ENCODE measurements around the gene KLK14. TPM values are rescaled to one million over a fixed set of nuclear protein-coding genes. Genes with fewer than 3 reads are reported as not detected.

Gene KLK14
- total and polyA plus RNA-seq, 2 experiments from 2014 or later, result 0.42 TPM; not detected in 1

DNA sequence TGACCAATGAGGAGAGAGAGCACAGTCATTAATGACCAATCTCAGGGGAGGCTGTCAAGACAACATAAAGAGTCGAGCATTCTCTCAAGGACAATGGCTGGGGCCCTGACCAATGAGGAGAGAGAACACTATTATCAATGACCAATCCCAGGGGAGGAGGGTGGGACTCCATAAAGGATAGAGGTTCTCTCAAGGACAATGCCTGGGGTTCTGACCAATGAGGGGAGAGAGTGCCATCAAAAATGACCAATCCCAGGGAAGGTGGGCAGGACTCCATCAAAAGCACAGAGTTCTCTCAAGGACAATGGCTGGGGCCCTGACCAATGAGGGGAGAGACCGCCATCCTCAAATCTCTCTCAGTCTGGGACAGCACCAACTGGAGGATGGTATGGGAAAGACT lies 53.0 kb downstream of the KLK14 start:
- ATAC-seq, result no peak
- TF ChIP-seq STAT1 (IDR thresholded peaks at IDR 0.05; ENCODE audit: unreplicated experiment) (no peak), ZNF331 (CRISPR knock-in tag; IDR thresholded peaks at IDR 0.05; ENCODE audit: low read depth) (no peak), JUNB (IDR thresholded peaks at IDR 0.05; ENCODE audit: unreplicated experiment) (no peak), ZNF114 (CRISPR knock-in tag; IDR thresholded peaks at IDR 0.05) (no peak), CREB1 (CRISPR knock-in tag; IDR thresholded peaks at IDR 0.05; ENCODE audit: low read depth) (no peak), EZH2 (IDR thresholded peaks at IDR 0.05; ENCODE audit: low read depth, unreplicated experiment) (no peak), EZH2phosphoT487 (IDR thresholded peaks at IDR 0.05; ENCODE audit: unreplicated experiment) (no peak), NANOG (IDR thresholded peaks at IDR 0.05; ENCODE audit: borderline replicate concordance) (no peak), ETS1 (IDR thresholded peaks at IDR 0.05) (no peak), POLR2AphosphoS5 (IDR thresholded peaks at IDR 0.05; ENCODE audit: low read depth) (no peak)
- TF ChIP-seq, protein P1, sequence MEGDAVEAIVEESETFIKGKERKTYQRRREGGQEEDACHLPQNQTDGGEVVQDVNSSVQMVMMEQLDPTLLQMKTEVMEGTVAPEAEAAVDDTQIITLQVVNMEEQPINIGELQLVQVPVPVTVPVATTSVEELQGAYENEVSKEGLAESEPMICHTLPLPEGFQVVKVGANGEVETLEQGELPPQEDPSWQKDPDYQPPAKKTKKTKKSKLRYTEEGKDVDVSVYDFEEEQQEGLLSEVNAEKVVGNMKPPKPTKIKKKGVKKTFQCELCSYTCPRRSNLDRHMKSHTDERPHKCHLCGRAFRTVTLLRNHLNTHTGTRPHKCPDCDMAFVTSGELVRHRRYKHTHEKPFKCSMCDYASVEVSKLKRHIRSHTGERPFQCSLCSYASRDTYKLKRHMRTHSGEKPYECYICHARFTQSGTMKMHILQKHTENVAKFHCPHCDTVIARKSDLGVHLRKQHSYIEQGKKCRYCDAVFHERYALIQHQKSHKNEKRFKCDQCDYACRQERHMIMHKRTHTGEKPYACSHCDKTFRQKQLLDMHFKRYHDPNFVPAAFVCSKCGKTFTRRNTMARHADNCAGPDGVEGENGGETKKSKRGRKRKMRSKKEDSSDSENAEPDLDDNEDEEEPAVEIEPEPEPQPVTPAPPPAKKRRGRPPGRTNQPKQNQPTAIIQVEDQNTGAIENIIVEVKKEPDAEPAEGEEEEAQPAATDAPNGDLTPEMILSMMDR (conservative IDR thresholded peaks at IDR 0.05; ENCODE audit: low read depth in 2 of 2), result no peak; a peak in 1 of 4 replicates
- no peak overlapping the region for H3K27ac ChIP-seq (ENCODE audit: low read depth)
- H3K36me3 ChIP-seq (ENCODE audit: insufficient read depth), result no peaks in the 10 kb centered on the region
- peaks cover 20% of the 10 kb centered on the region for H3K27me3 Mint-ChIP-seq (ENCODE audit: insufficient read depth, low read depth, poor library complexity)
- no peaks in the 10 kb centered on the region for H3F3A ChIP-seq (replicated peaks; ENCODE audit: low read depth)
- no peak overlapping the region for H3K4me2 ChIP-seq
- H2AFZ ChIP-seq, result no peak overlapping the region
- no peaks in the 10 kb centered on the region for H4K20me1 ChIP-seq (replicated peaks; ENCODE audit: insufficient read depth)
- H3K4me3 ChIP-seq, result no peak overlapping the region
- H3K9me2 ChIP-seq (ENCODE audit: insufficient read depth), result peaks cover 7% of the 10 kb centered on the region; the same call in 1 of the 2 replicates
- H3K27me3 ChIP-seq (ENCODE audit: insufficient read depth), result no peaks in the 10 kb centered on the region
- no peaks in the 10 kb centered on the region; the same call in 2 of the 3 replicates for H3K9me3 Mint-ChIP-seq
- H3K36me3 Mint-ChIP-seq (ENCODE audit: low read depth), result peaks cover 3% of the 10 kb centered on the region; the same call in 1 of the 3 replicates
- H3K4me1 ChIP-seq (ENCODE audit: insufficient read depth), result peaks cover under 1% of the 10 kb centered on the region; the same call in 1 of the 2 replicates
- H3K4me3 Mint-ChIP-seq, result no peak overlapping the region
- H3K4me1 Mint-ChIP-seq, result peaks cover 35% of the 10 kb centered on the region
- peak; percentile 56 for DNase-seq (ENCODE audit: low spot score)
- H3K27ac Mint-ChIP-seq, result no peak overlapping the region
- H3K79me2 ChIP-seq (replicated peaks; ENCODE audit: insufficient read depth), result no peaks in the 10 kb centered on the region

Other genes with a start within 250 kb of the KLK14 start
- gene KLK15, start 249.3 kb downstream of the KLK14 start, total RNA-seq (2014; rRNA removed; shearing (Covaris generic)), result not detected in 2 replicates
- not detected in 2 replicates for gene KLK15, start 249.3 kb downstream of the KLK14 start, polyA plus RNA-seq (2016; fragmentation: Nextera tagmentation; extraction: Ambion mirVana)
- gene KLK3, start 228.0 kb downstream of the KLK14 start, total RNA-seq (2014; rRNA removed; shearing (Covaris generic)), result not detected in 2 replicates
- gene KLK3, start 228.0 kb downstream of the KLK14 start, polyA plus RNA-seq (2016; fragmentation: Nextera tagmentation; extraction: Ambion mirVana), result 0.14 and 0.19 TPM in 2 replicates
- 0.69 TPM in 1 of 2 replicates, not detected in the other for gene KLK2, start 209.4 kb downstream of the KLK14 start, total RNA-seq (2014; rRNA removed; shearing (Covaris generic))
- gene KLK2, start 209.4 kb downstream of the KLK14 start, polyA plus RNA-seq (2016; fragmentation: Nextera tagmentation; extraction: Ambion mirVana), result 0.18 TPM in 1 of 2 replicates, not detected in the other
- 0.54 and 0.76 TPM in 2 replicates for gene KLK4, start 171.5 kb downstream of the KLK14 start, total RNA-seq (2014; rRNA removed; shearing (Covaris generic))
- 1.8 and 2.2 TPM in 2 replicates for gene KLK4, start 171.5 kb downstream of the KLK14 start, polyA plus RNA-seq (2016; fragmentation: Nextera tagmentation; extraction: Ambion mirVana)
- 0.54 and 0.66 TPM in 2 replicates for gene KLK5, start 129.8 kb downstream of the KLK14 start, total RNA-seq (2014; rRNA removed; shearing (Covaris generic))
- 0.77 TPM in 1 of 2 replicates, not detected in the other for gene KLK5, start 129.8 kb downstream of the KLK14 start, polyA plus RNA-seq (2016; fragmentation: Nextera tagmentation; extraction: Ambion mirVana)
- 0.39 and 0.56 TPM in 2 replicates for gene KLK6, start 113.3 kb downstream of the KLK14 start, total RNA-seq (2014; rRNA removed; shearing (Covaris generic))
- 0.47 and 0.56 TPM in 2 replicates for gene KLK6, start 113.3 kb downstream of the KLK14 start, polyA plus RNA-seq (2016; fragmentation: Nextera tagmentation; extraction: Ambion mirVana)
- 0.19 and 1.4 TPM in 2 replicates for gene KLK7, start 99.0 kb downstream of the KLK14 start, total RNA-seq (2014; rRNA removed; shearing (Covaris generic))
- 1.1 and 1.5 TPM in 2 replicates for gene KLK7, start 99.0 kb downstream of the KLK14 start, polyA plus RNA-seq (2016; fragmentation: Nextera tagmentation; extraction: Ambion mirVana)
- 4.6 and 4.9 TPM in 2 replicates for gene KLK8, start 81.3 kb downstream of the KLK14 start, total RNA-seq (2014; rRNA removed; shearing (Covaris generic))
- gene KLK8, start 81.3 kb downstream of the KLK14 start, polyA plus RNA-seq (2016; fragmentation: Nextera tagmentation; extraction: Ambion mirVana), result 14.6 and 17.0 TPM in 2 replicates
- gene KLK10, start 63.2 kb downstream of the KLK14 start, total RNA-seq (2014; rRNA removed; shearing (Covaris generic)), result 4.9 and 6.6 TPM in 2 replicates
- gene KLK10, start 63.2 kb downstream of the KLK14 start, polyA plus RNA-seq (2016; fragmentation: Nextera tagmentation; extraction: Ambion mirVana), result 6.0 and 6.1 TPM in 2 replicates
- gene KLK11, start 56.3 kb downstream of the KLK14 start, total RNA-seq (2014; rRNA removed; shearing (Covaris generic)), result not detected in 2 replicates
- 0.28 TPM in 1 of 2 replicates, not detected in the other for gene KLK11, start 56.3 kb downstream of the KLK14 start, polyA plus RNA-seq (2016; fragmentation: Nextera tagmentation; extraction: Ambion mirVana)
- gene KLK12, start 47.9 kb downstream of the KLK14 start, total RNA-seq (2014; rRNA removed; shearing (Covaris generic)), result not detected in 2 replicates
- not detected in 2 replicates for gene KLK12, start 47.9 kb downstream of the KLK14 start, polyA plus RNA-seq (2016; fragmentation: Nextera tagmentation; extraction: Ambion mirVana)
- gene KLK13, start 17.8 kb downstream of the KLK14 start, total RNA-seq (2014; rRNA removed; shearing (Covaris generic)), result 1.1 and 5.7 TPM in 2 replicates
- gene KLK13, start 17.8 kb downstream of the KLK14 start, polyA plus RNA-seq (2016; fragmentation: Nextera tagmentation; extraction: Ambion mirVana), result 3.6 and 4.5 TPM in 2 replicates
- gene CTU1, start 25.5 kb upstream of the KLK14 start, total RNA-seq (2014; rRNA removed; shearing (Covaris generic)), result 15.6 and 18.8 TPM in 2 replicates
- gene CTU1, start 25.5 kb upstream of the KLK14 start, polyA plus RNA-seq (2016; fragmentation: Nextera tagmentation; extraction: Ambion mirVana), result 3.7 and 11.0 TPM in 2 replicates
- not detected in 2 replicates for gene SIGLEC9, start 42.0 kb upstream of the KLK14 start, total RNA-seq (2014; rRNA removed; shearing (Covaris generic))
- gene SIGLEC9, start 42.0 kb upstream of the KLK14 start, polyA plus RNA-seq (2016; fragmentation: Nextera tagmentation; extraction: Ambion mirVana), result not detected in 2 replicates
- gene SIGLEC7, start 59.4 kb upstream of the KLK14 start, total RNA-seq (2014; rRNA removed; shearing (Covaris generic)), result not detected in 2 replicates
- gene SIGLEC7, start 59.4 kb upstream of the KLK14 start, polyA plus RNA-seq (2016; fragmentation: Nextera tagmentation; extraction: Ambion mirVana), result not detected in 2 replicates
- gene CD33, start 142.2 kb upstream of the KLK14 start, total RNA-seq (2014; rRNA removed; shearing (Covaris generic)), result 0.12 and 0.45 TPM in 2 replicates
- 0.30 TPM in 1 of 2 replicates, not detected in the other for gene CD33, start 142.2 kb upstream of the KLK14 start, polyA plus RNA-seq (2016; fragmentation: Nextera tagmentation; extraction: Ambion mirVana)
- gene SIGLECL1, start 168.2 kb upstream of the KLK14 start, total RNA-seq (2014; rRNA removed; shearing (Covaris generic)), result not detected in 2 replicates
- gene SIGLECL1, start 168.2 kb upstream of the KLK14 start, polyA plus RNA-seq (2016; fragmentation: Nextera tagmentation; extraction: Ambion mirVana), result not detected in 2 replicates
- gene IGLON5, start 228.8 kb upstream of the KLK14 start, total RNA-seq (2014; rRNA removed; shearing (Covaris generic)), result 29.1 and 29.4 TPM in 2 replicates
- gene IGLON5, start 228.8 kb upstream of the KLK14 start, polyA plus RNA-seq (2016; fragmentation: Nextera tagmentation; extraction: Ambion mirVana), result 5.0 and 5.4 TPM in 2 replicates